HFF-Myc (cell line): ENCODE data around the gene GRIN3B.

Source experiments
- DNase-seq: peaks from one replicate; pipeline ENCODE4 v3.0.0-alpha.2; 2011; ENCODE audit warnings: low read depth; ENCODE audit errors: extremely low read depth
- H3K4me3 ChIP-seq: replicated peaks from 2 replicates; pipeline ENCODE4 v1.5.1; 2011; ENCODE audit warnings: low read depth, mild to moderate bottlenecking, control low read depth, low read length
- TF ChIP-seq, protein P1 (sequence below): IDR thresholded peaks from 2 replicates; pipeline ENCODE4 v1.5.1; 2012; ENCODE audit warnings: mild to moderate bottlenecking, low read depth, low read length, control low read depth; ENCODE audit errors: missing control alignments

GRIN3B gene

DNA sequence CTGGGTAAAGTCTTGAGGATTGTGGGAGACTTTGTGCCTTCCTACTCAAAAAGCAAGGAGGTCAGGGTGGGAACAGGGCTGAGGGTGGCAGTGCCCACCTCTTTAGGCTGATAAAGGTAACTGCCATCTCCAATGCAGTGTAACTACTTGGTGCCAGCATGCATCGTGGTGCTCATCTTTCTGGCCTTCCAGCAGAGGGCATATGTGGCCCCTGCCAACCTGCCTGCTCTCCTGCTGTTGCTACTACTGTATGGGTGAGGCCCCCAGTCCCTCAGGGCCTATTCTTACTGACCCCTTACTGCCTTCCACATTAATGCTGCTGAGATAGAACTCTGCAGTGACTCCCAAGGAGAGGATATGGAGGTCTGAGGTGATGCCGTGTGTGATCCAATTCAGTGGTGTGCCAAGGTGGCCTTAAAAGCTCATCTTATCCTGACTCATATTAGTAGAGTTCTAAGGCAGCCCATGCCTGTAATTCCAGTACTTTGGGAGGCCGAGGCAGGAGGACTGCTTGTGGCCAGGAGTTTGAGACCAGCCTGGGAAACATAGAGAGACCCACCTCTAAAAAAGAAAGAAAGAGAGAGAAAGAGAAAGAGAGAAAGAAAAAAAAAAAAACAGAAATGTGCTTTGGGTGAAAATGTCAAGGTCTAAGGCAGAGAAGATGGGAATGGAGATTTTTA, 57.1 kb downstream of the GRIN3B start:
- H3K4me3 ChIP-seq, result no peak overlapping the region
- TF ChIP-seq, protein P1, sequence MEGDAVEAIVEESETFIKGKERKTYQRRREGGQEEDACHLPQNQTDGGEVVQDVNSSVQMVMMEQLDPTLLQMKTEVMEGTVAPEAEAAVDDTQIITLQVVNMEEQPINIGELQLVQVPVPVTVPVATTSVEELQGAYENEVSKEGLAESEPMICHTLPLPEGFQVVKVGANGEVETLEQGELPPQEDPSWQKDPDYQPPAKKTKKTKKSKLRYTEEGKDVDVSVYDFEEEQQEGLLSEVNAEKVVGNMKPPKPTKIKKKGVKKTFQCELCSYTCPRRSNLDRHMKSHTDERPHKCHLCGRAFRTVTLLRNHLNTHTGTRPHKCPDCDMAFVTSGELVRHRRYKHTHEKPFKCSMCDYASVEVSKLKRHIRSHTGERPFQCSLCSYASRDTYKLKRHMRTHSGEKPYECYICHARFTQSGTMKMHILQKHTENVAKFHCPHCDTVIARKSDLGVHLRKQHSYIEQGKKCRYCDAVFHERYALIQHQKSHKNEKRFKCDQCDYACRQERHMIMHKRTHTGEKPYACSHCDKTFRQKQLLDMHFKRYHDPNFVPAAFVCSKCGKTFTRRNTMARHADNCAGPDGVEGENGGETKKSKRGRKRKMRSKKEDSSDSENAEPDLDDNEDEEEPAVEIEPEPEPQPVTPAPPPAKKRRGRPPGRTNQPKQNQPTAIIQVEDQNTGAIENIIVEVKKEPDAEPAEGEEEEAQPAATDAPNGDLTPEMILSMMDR, result no peak
- DNase-seq, result peak; percentile 33

DNA sequence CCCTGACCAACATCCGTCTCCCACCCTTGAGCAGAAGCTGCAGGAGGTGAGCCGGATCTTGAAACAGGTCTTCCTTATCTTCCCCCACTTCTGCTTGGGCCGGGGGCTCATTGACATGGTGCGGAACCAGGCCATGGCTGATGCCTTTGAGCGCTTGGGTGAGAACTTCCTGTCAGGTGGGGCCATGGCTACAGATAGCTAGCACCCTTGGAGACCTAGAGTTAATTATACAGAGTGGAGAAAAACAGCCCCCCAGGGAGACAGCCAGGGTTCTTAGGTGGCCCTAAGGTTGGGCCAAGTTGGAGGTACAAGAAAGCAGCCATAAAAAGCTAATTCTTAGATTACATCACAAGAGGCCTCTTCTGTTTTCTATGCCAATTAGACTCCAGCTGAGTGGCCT, 57.9 kb downstream of the GRIN3B start:
- H3K4me3 ChIP-seq, result no peak overlapping the region
- DNase-seq, result no peak
- TF ChIP-seq, protein P1, result no peak
